OCI-LY7 (cell line): ENCODE results near the gene SHC2. TPM values are rescaled to one million over a fixed set of nuclear protein-coding genes. Genes with fewer than 3 reads are reported as not detected.

Experiments
- BruUV-seq: library from RNA; stranded (reverse); fragments of 400-500 nt; replicated peaks from 2 replicates; lab custom pipeline; 2021; lab: Mats Ljungman, UMichigan
- CTCF ChIA-PET: fragments of 300-600 bp; sonication (Branson Sonifier 250); formaldehyde crosslinking; loops from one replicate; lab custom pipeline; 2022; ENCODE audit warnings: antibody characterized with exemption; ENCODE audit not compliant: unreplicated experiment; lab: Charles Lee
- POLR2A ChIA-PET: fragments of 300-600 bp; sonication (Branson Sonifier 250); formaldehyde crosslinking; loops from one replicate; lab custom pipeline; 2022; ENCODE audit warnings: antibody characterized with exemption; lab: Charles Lee
- DNase-seq: peaks from one replicate; pipeline ENCODE4 v3.0.0-alpha.2; 2015; ENCODE audit warnings: low spot score
- H2AFZ ChIP-seq: fragments of 200-600 bp; sonication (generic), shearing (Covaris generic); 2 replicates; pipeline ENCODE4 v1.6.1; 2014; ENCODE audit warnings: mild to moderate bottlenecking, antibody characterized with exemption, low read length, moderate library complexity
- H3K27ac ChIP-seq: fragments of 200-600 bp; sonication (generic); 2 replicates; pipeline ENCODE4 v1.5.1; 2014; ENCODE audit warnings: mixed run types, low read depth, mild to moderate bottlenecking, moderate library complexity, low read length, inconsistent platforms; ENCODE audit not compliant: poor library complexity, severe bottlenecking
- H3K36me3 ChIP-seq: fragments of 200-600 bp; sonication (generic); 2 replicates; pipeline ENCODE4 v1.6.1; 2014; ENCODE audit warnings: mild to moderate bottlenecking, antibody characterized with exemption, low read length, moderate library complexity, mixed read lengths; ENCODE audit not compliant: insufficient read depth
- H3K4me1 ChIP-seq: fragments of 200-600 bp; sonication (generic); 2 replicates; pipeline ENCODE4 v1.5.1; 2014; ENCODE audit warnings: mild to moderate bottlenecking, low read length; ENCODE audit not compliant: insufficient read depth, poor library complexity, severe bottlenecking
- H3K4me2 ChIP-seq: fragments of 200-600 bp; sonication (generic); 2 replicates; pipeline ENCODE4 v1.6.1; 2014; ENCODE audit warnings: mild to moderate bottlenecking, low read length
- H3K4me3 ChIP-seq: fragments of 200-600 bp; sonication (generic); 2 replicates; pipeline ENCODE4 v1.5.1; 2014; ENCODE audit warnings: mild to moderate bottlenecking, low read depth, low read length; ENCODE audit not compliant: poor library complexity, severe bottlenecking
- H3K79me2 ChIP-seq: fragments of 200-600 bp; sonication (generic); 2 replicates; pipeline ENCODE4 v1.6.1; 2016; ENCODE audit warnings: low read depth, mild to moderate bottlenecking, low read length, moderate library complexity, mixed read lengths; ENCODE audit not compliant: insufficient read depth
- H3K9me2 ChIP-seq: fragments of 200-600 bp; sonication (generic); 2 replicates; pipeline ENCODE4 v1.6.1; 2016; ENCODE audit warnings: mild to moderate bottlenecking, low read length, mixed read lengths; ENCODE audit not compliant: insufficient read depth
- H3K9me3 ChIP-seq: fragments of 200-600 bp; sonication (generic); 2 replicates; pipeline ENCODE4 v1.6.1; 2014; ENCODE audit warnings: mild to moderate bottlenecking, mixed run types, low read length, mixed read lengths
- H4K20me1 ChIP-seq: fragments of 200-600 bp; sonication (generic); 2 replicates; pipeline ENCODE4 v1.6.1; 2014; ENCODE audit warnings: mild to moderate bottlenecking, antibody characterized with exemption, low read length, moderate library complexity, mixed read lengths; ENCODE audit not compliant: insufficient read depth
- CTCF ChIP-seq: fragments of 200-600 bp; sonication (generic); conservative IDR thresholded peaks from 2 replicates; pipeline ENCODE4 v1.5.1; 2014; ENCODE audit warnings: mild to moderate bottlenecking, antibody characterized with exemption, low read length, moderate library complexity, mixed read lengths
- EZH2phosphoT487 ChIP-seq: fragments of 200-600 bp; sonication (generic); IDR thresholded peaks from 2 replicates; pipeline ENCODE4 v1.6.1; 2018; ENCODE audit warnings: low read depth, borderline replicate concordance, mild to moderate bottlenecking, mixed run types, antibody characterized with exemption, low read length, moderate library complexity, mixed read lengths
- intact Hi-C: fragments of 100-400 bp; cut with micrococcal nuclease; formaldehyde crosslinking; loops from one replicate; pipeline ENCODE4 v1.10.0; 2022; ENCODE audit not compliant: unreplicated experiment
- total RNA-seq, 2 experiments: library from RNA; depleted of rRNA in 1 of 2; stranded (reverse); fragments of >200 nt in 1 of 2; shearing (Covaris generic) in 1 of 2; gene quantifications; 2 replicates each; pipeline ENCODE4 v1.2.3, GENCODE V29; 2014 to 2022

SHC2 gene
- total RNA-seq, 2 experiments from 2014 or later = 0.28 to 0.65 TPM

GRCh38 chr19:449916-450315, 10.9 kb downstream of the SHC2 start:
- TF ChIP-seq EZH2phosphoT487 (no peak), CTCF (no peak)
- no peak for DNase-seq
- intact Hi-C loops = no loop called here
- Histone ChIP-seq H3K36me3 (no peaks in the 10 kb centered on the region), H3K4me2 (no peak overlapping the region), H3K4me3 (no peak overlapping the region), H3K79me2 (no peaks in the 10 kb centered on the region), H3K27ac (no peak overlapping the region), H3K9me2 (no peaks in the 10 kb centered on the region), H4K20me1 (no peaks in the 10 kb centered on the region), H2AFZ (no peak overlapping the region), H3K9me3 (0 out of 2 replicates have a peak, but pooled peaks cover 5% of the 10 kb centered on the region), H3K4me1 (no peaks in the 10 kb centered on the region)
- POLR2A ChIA-PET = no interaction called here
- CTCF ChIA-PET = no interaction called here
- BruUV-seq = no TSS peak

- Histone ChIP-seq H3K4me1 (no peaks in the 10 kb centered on the region), H3K27ac (no peak overlapping the region), H3K36me3 (no peaks in the 10 kb centered on the region), H2AFZ (no peak overlapping the region), H3K9me3 (0 out of 2 replicates have a peak, but pooled peaks cover 5% of the 10 kb centered on the region), H3K9me2 (no peaks in the 10 kb centered on the region), H4K20me1 (no peaks in the 10 kb centered on the region), H3K79me2 (no peaks in the 10 kb centered on the region), H3K4me2 (no peak overlapping the region), H3K4me3 (no peak overlapping the region)
- TF ChIP-seq EZH2phosphoT487 (no peak), CTCF (no peak)
- intact Hi-C loops = no loop called here
- BruUV-seq = no TSS peak
- no peak for DNase-seq
- CTCF ChIA-PET = no interaction called here
- POLR2A ChIA-PET = no interaction called here
These were observed 12.8 kb downstream of the SHC2 start for GRCh38 chr19:447816-448560.

- no peak overlapping the region for H3K4me2 ChIP-seq
- ChIA-PET CTCF (no interaction called here), POLR2A (no interaction called here)
- no peak overlapping the region for H2AFZ ChIP-seq
- intact Hi-C loops = no loop called here
- H3K4me1 ChIP-seq = no peaks in the 10 kb centered on the region
- no peak overlapping the region for H3K27ac ChIP-seq
- H3K36me3 ChIP-seq = no peaks in the 10 kb centered on the region
- H3K9me2 ChIP-seq = no peaks in the 10 kb centered on the region
- H4K20me1 ChIP-seq = no peaks in the 10 kb centered on the region
- 0 out of 2 replicates have a peak, but pooled peaks cover 5% of the 10 kb centered on the region for H3K9me3 ChIP-seq
- TF ChIP-seq EZH2phosphoT487 (no peak), CTCF (no peak)
- H3K79me2 ChIP-seq = no peaks in the 10 kb centered on the region
- no peak overlapping the region for H3K4me3 ChIP-seq
- no peak for DNase-seq
- no TSS peak for BruUV-seq
These were observed 13.8 kb downstream of the SHC2 start for GRCh38 chr19:447064-447426.
